Measurements from ENCODE around the gene DUOX2. TPM values are rescaled to one million over a fixed set of nuclear protein-coding genes. Genes with fewer than 3 reads are reported as not detected.
"Not testable (repeated sequence)": the region's sequence is repeated elsewhere in the genome, so short reads cannot be mapped to it uniquely, and the experiment has no call there.

The DUOX2 gene
- total RNA-seq, 1 donor from 2014 or later, result not detected

DNA sequence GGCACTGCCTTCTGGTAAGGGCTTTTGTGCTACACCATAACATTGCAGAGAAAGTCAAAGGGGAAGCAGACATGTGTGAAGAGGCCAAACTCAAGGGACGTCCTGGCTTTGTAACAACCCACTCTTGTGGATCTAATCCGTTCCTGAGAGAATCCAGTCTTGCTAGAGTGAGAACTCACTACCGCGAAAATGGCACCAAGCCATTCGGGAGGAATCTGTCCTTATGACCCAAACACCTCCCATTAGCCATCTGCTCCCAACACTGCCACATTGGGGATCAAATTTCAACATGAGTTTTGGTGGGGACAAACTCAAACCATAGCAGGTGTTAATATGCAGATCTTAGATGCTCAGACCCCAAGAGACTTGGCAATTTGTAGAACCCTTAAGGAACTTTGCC is 34.8 kb downstream of the DUOX2 start:
- not testable (repeated sequence) for H3K9me3 ChIP-seq (ENCODE audit: low read depth); H2AFZ ChIP-seq (replicated peaks); H3K27me3 ChIP-seq; H3K9me3 Mint-ChIP-seq; H3K27me3 Mint-ChIP-seq (ENCODE audit: insufficient read depth, low read depth); H3K27ac Mint-ChIP-seq; H3K27ac ChIP-seq; H3K9ac ChIP-seq; H3K36me3 Mint-ChIP-seq; H3K4me3 Mint-ChIP-seq; H3K4me3 ChIP-seq; DNase-seq (ENCODE audit: low spot score); H3K79me2 ChIP-seq (ENCODE audit: low read depth); H3F3A ChIP-seq (ENCODE audit: low read depth); H4K20me1 ChIP-seq (ENCODE audit: low read depth); H3K4me1 Mint-ChIP-seq; H3K4me1 ChIP-seq; H3K36me3 ChIP-seq; H3K4me2 ChIP-seq

- H3K27ac ChIP-seq; H2AFZ ChIP-seq (replicated peaks); H3K4me1 Mint-ChIP-seq; H3F3A ChIP-seq (ENCODE audit: low read depth); H3K27ac Mint-ChIP-seq; H3K4me1 ChIP-seq; H3K4me2 ChIP-seq; H3K4me3 ChIP-seq; H3K27me3 ChIP-seq; H4K20me1 ChIP-seq (ENCODE audit: low read depth); H3K9me3 ChIP-seq (ENCODE audit: low read depth); H3K36me3 Mint-ChIP-seq; H3K27me3 Mint-ChIP-seq (ENCODE audit: insufficient read depth, low read depth); H3K9me3 Mint-ChIP-seq; H3K9ac ChIP-seq; H3K4me3 Mint-ChIP-seq; H3K36me3 ChIP-seq; H3K79me2 ChIP-seq (ENCODE audit: low read depth); DNase-seq (ENCODE audit: low spot score): not testable (repeated sequence)
Observed at GRCh38 chr15:45077391-45077790, 36.6 kb downstream of the DUOX2 start.

DNA sequence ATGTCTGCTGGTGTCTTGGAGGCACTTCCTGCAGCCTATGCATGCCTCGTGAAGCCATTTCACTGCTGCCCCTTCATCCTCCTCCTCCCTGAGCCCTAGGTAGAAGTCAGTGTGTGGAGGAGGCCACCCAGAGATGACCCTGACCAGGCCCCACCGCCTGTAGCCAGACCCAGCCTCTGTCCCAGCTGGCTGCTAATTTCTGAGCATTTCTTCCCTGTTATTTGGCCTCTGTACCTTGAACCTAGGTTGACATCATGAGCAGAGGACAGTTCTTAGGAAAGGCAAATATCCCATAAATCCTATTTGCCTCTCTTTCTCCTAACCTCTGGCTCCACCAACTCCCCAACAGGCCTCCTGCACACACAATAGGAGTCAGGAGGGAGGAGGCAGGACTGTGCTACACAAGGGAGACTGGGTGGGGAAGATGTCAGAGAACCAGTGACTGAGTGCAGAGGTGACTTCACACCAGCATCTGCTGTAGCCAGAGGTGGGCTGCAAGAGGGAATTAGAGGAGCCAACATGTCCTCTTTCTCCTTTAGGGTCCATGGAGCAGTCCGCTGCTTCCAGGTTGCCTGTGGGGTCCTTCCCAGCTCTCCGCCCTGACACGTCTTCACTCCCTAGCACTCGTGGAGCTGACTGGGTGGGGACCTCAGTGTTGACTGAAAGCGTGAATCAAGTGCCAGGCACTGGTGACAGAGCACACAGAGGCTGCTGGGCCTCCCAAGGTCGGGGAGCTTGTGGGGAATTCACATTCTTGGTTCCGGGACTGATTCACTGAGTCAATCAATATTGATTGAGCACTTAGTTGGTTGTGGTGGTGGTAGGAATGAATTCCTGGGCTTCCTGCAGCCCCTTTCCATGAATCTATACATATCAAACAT is 38.3 kb downstream of the DUOX2 start:
- H3K79me2 ChIP-seq (ENCODE audit: low read depth); H3K27ac Mint-ChIP-seq; H3K36me3 ChIP-seq; H3K27me3 ChIP-seq; DNase-seq (ENCODE audit: low spot score); H3K27ac ChIP-seq; H3K4me3 Mint-ChIP-seq; H3K4me1 ChIP-seq; H3K4me3 ChIP-seq; H3K9me3 Mint-ChIP-seq; H3K36me3 Mint-ChIP-seq; H3K4me1 Mint-ChIP-seq; H4K20me1 ChIP-seq (ENCODE audit: low read depth); H3F3A ChIP-seq (ENCODE audit: low read depth); H2AFZ ChIP-seq (replicated peaks); H3K9ac ChIP-seq; H3K27me3 Mint-ChIP-seq (ENCODE audit: insufficient read depth, low read depth); H3K4me2 ChIP-seq; H3K9me3 ChIP-seq (ENCODE audit: low read depth): not testable (repeated sequence)

DNA sequence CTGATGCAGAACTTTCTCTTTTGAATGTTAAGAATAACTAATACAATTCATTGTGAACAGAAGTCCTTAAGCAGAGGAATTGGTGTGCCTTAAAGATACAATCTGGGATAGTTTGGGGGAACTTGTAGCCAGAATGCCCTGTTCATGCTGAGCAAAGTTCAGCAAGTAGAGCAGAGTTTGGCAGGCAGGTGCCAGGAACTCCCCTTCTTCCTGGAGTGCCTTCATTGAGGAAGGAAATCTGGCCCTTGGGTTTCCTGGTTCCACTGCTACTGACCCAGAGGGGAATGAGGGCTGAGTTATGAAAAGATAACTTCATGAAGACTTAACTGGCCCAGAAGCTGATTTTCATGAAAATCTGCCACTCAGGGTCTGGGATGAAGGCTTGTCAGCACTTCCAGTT is 40.4 kb downstream of the DUOX2 start:
- H4K20me1 ChIP-seq (ENCODE audit: low read depth); H3K36me3 ChIP-seq; H3K4me3 Mint-ChIP-seq; H3K9me3 ChIP-seq (ENCODE audit: low read depth); H3K9me3 Mint-ChIP-seq; H3K4me2 ChIP-seq; H3K79me2 ChIP-seq (ENCODE audit: low read depth); H3F3A ChIP-seq (ENCODE audit: low read depth); H3K4me1 ChIP-seq; H3K4me3 ChIP-seq; H3K36me3 Mint-ChIP-seq; DNase-seq (ENCODE audit: low spot score); H3K27me3 ChIP-seq; H2AFZ ChIP-seq (replicated peaks); H3K27me3 Mint-ChIP-seq (ENCODE audit: insufficient read depth, low read depth); H3K9ac ChIP-seq; H3K4me1 Mint-ChIP-seq; H3K27ac Mint-ChIP-seq; H3K27ac ChIP-seq: not testable (repeated sequence)

- not testable (repeated sequence) for H3K4me2 ChIP-seq; H3K4me3 Mint-ChIP-seq; H3K36me3 ChIP-seq; H3K27me3 ChIP-seq; H3K36me3 Mint-ChIP-seq; H4K20me1 ChIP-seq (ENCODE audit: low read depth); H3K9me3 Mint-ChIP-seq; H3K27ac Mint-ChIP-seq; H3K4me1 ChIP-seq; H3K4me3 ChIP-seq; H3K27ac ChIP-seq; H2AFZ ChIP-seq (replicated peaks); H3K9ac ChIP-seq; H3K9me3 ChIP-seq (ENCODE audit: low read depth); H3K79me2 ChIP-seq (ENCODE audit: low read depth); H3K27me3 Mint-ChIP-seq (ENCODE audit: insufficient read depth, low read depth); DNase-seq (ENCODE audit: low spot score); H3K4me1 Mint-ChIP-seq; H3F3A ChIP-seq (ENCODE audit: low read depth)
Observed at GRCh38 chr15:45069942-45070360, 44.0 kb downstream of the DUOX2 start.

DNA sequence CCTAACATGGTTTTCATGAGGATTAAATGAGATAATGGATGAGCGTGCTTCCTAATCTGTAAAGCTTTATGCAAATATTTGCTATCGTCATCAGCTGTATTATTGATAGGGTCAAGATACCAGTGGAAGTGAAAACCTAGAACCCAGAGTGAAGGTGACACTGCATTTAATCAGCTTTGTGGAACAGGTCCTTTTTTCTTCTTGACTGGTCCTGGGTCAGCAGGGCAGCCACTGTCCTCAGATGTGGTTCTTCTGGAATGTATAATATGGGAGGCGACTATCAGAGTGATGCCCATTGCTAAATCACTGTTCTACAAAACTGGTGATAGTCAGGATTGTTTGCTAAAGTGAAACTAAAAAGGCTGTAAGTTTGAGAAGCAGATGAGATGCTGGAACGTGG is 49.6 kb downstream of the DUOX2 start:
- Histone ChIP-seq H3K9me3 (ENCODE audit: low read depth) (no peaks in the 10 kb centered on the region), H3K4me2 (no peak overlapping the region), H3K27me3 (no peaks in the 10 kb centered on the region), H2AFZ (replicated peaks) (no peak overlapping the region), H3K36me3 (no peaks in the 10 kb centered on the region), H3F3A (ENCODE audit: low read depth) (no peaks in the 10 kb centered on the region), H3K9ac (no peak overlapping the region), H3K4me1 (no peaks in the 10 kb centered on the region), H4K20me1 (ENCODE audit: low read depth) (no peaks in the 10 kb centered on the region), H3K27ac (no peak overlapping the region), H3K79me2 (ENCODE audit: low read depth) (no peaks in the 10 kb centered on the region), H3K4me3 (no peak overlapping the region)
- no peaks in the 10 kb centered on the region for H3K9me3 Mint-ChIP-seq
- H3K4me3 Mint-ChIP-seq, result no peak overlapping the region
- H3K27me3 Mint-ChIP-seq (ENCODE audit: insufficient read depth, low read depth), result peaks cover 2% of the 10 kb centered on the region
- H3K4me1 Mint-ChIP-seq, result no peaks in the 10 kb centered on the region
- no peak for DNase-seq (ENCODE audit: low spot score)
- peaks cover 18% of the 10 kb centered on the region for H3K36me3 Mint-ChIP-seq
- H3K27ac Mint-ChIP-seq, result no peak overlapping the region
- TF ChIP-seq, protein P1, sequence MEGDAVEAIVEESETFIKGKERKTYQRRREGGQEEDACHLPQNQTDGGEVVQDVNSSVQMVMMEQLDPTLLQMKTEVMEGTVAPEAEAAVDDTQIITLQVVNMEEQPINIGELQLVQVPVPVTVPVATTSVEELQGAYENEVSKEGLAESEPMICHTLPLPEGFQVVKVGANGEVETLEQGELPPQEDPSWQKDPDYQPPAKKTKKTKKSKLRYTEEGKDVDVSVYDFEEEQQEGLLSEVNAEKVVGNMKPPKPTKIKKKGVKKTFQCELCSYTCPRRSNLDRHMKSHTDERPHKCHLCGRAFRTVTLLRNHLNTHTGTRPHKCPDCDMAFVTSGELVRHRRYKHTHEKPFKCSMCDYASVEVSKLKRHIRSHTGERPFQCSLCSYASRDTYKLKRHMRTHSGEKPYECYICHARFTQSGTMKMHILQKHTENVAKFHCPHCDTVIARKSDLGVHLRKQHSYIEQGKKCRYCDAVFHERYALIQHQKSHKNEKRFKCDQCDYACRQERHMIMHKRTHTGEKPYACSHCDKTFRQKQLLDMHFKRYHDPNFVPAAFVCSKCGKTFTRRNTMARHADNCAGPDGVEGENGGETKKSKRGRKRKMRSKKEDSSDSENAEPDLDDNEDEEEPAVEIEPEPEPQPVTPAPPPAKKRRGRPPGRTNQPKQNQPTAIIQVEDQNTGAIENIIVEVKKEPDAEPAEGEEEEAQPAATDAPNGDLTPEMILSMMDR (IDR thresholded peaks at IDR 0.05), result no peak
- TF ChIP-seq EZH2phosphoT487 (IDR thresholded peaks at IDR 0.05) (no peak), EZH2 (IDR thresholded peaks at IDR 0.05) (no peak)

- H3K4me3 ChIP-seq; H2AFZ ChIP-seq (replicated peaks); DNase-seq (ENCODE audit: low spot score); H3K36me3 ChIP-seq; H3K27ac ChIP-seq; H3K27me3 ChIP-seq; H4K20me1 ChIP-seq (ENCODE audit: low read depth); H3K27ac Mint-ChIP-seq; H3F3A ChIP-seq (ENCODE audit: low read depth); H3K4me1 ChIP-seq; H3K4me3 Mint-ChIP-seq; H3K4me1 Mint-ChIP-seq; H3K9me3 Mint-ChIP-seq; H3K4me2 ChIP-seq; H3K27me3 Mint-ChIP-seq (ENCODE audit: insufficient read depth, low read depth); H3K79me2 ChIP-seq (ENCODE audit: low read depth); H3K9ac ChIP-seq; H3K9me3 ChIP-seq (ENCODE audit: low read depth): not testable (repeated sequence)
- peaks cover 19% of the 10 kb centered on the region for H3K36me3 Mint-ChIP-seq
Observed at GRCh38 chr15:45062301-45062700, 51.7 kb downstream of the DUOX2 start.
